Stimulated activated naive CD8-positive, alpha-beta T cell treated with anti-CD3 and anti-CD28 coated beads, Interleukin-15, amount 100 ng/mL, for 72 hours (primary cell): ENCODE results near the gene KLK13.
A peak's percentile ranks its signal among the peaks of the same experiment; 100 is the strongest.

Experiments
- ATAC-seq: fragments of 150-1000 bp; cut with Tn5 transposase; 2 replicates; pipeline ENCODE4 v1.10.0; 2021; ENCODE audit warnings: mild to moderate bottlenecking, moderate library complexity
- DNase-seq, 2 donors: peaks; one replicate each; pipeline ENCODE4 v3.0.0; 2021 to 2022
- H3K27ac Mint-ChIP-seq, 2 donors: one replicate each; pipeline ENCODE4 v1.8.0; 2022; ENCODE audit warnings: mild to moderate bottlenecking in 2 of 2, mixed read lengths in 2 of 2, moderate library complexity in 2 of 2
- H3K27me3 Mint-ChIP-seq: one replicate; pipeline ENCODE4 v1.8.0; 2022; ENCODE audit warnings: mixed read lengths
- H3K4me1 Mint-ChIP-seq: one replicate; pipeline ENCODE4 v1.8.0; 2022; ENCODE audit warnings: mild to moderate bottlenecking, mixed read lengths
- H3K4me3 Mint-ChIP-seq, 2 donors: one replicate each; pipeline ENCODE4 v1.8.0; 2022; ENCODE audit warnings: mild to moderate bottlenecking in 2 of 2, mixed read lengths in 2 of 2, moderate library complexity in 1 of 2
- H3K9me3 Mint-ChIP-seq, 2 donors: one replicate each; pipeline ENCODE4 v1.8.0; 2022; ENCODE audit warnings: mixed read lengths in 2 of 2

KLK13 gene

DNA sequence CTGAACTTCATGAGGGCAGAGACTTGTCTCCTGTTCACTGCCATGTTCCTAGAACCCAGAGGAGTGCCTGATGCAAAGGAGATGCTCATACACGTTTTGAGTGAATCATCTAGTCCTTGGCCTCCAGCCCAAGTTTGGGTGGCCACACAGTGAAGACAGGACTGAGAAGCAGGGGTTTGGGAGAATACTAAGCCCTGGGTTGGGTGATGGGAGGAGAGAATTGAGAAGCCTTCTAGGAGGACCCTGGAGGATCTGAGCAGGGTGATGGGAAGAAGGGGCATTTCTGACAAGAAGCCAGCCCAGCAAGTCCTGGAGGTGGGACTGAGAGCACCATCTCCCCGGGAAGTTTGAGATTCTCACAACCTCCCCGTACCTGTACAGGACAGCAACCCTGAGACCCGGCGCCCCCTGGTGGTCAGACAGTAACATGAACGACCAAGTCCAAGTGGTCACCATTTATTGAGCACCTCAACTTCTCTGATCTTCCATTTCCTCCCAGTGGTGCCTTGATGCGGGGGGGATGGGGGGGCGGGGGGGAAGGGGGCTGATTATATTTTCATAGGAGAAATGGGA, 32.4 kb upstream of the KLK13 start:
- no peak overlapping the region for H3K4me3 Mint-ChIP-seq

DNA sequence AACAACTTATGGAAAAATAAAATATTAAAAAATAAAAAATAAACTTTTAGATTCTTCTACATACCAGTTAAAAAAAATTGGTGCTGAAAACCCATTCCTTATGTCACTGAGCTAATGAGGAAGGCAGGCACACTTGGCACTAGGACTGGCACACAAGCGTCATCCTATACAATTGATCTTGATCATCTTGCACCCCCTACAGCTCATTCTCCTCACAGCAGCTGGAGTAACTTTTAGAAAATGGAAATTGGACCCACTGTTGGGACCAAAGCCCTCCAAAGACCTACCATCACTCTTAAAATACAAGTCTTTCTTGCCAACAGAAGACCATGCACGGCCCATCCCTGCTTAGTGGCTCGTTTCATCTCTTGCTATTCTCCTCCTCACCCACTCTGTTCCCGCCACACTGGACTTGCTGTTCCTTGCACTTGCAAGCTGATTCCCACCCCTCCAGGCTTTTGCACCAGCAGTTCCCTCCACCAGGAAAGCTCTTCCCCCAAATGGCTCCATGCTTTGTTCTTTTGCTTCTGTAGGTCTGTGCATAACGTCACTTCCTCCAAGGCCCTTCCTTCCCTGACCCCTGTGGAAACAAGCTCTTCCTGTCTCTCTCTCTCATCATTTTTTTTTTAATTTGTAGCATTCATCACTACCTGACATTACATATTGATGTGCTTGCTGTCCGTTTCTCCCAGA, 31.7 kb upstream of the KLK13 start:
- Mint-ChIP-seq H3K4me3 (no peak overlapping the region), H3K4me1 (peaks cover 37% of the 10 kb centered on the region), H3K9me3 (no peaks in the 10 kb centered on the region), H3K27me3 (no peaks in the 10 kb centered on the region), H3K27ac (no peak overlapping the region)
- DNase-seq (no peak), ATAC-seq (no peak)

More for the DNA sequence above, 32.4 kb upstream of the KLK13 start:
- peaks cover 37% of the 10 kb centered on the region for H3K4me1 Mint-ChIP-seq
- DNase-seq (peak; percentile 53 to 63), ATAC-seq (peak; percentile 69)
- H3K9me3 Mint-ChIP-seq: no peaks in the 10 kb centered on the region
- peak overlapping the region in 1 of 2 donors; percentile 29 for H3K27ac Mint-ChIP-seq
- H3K27me3 Mint-ChIP-seq: no peaks in the 10 kb centered on the region

DNA sequence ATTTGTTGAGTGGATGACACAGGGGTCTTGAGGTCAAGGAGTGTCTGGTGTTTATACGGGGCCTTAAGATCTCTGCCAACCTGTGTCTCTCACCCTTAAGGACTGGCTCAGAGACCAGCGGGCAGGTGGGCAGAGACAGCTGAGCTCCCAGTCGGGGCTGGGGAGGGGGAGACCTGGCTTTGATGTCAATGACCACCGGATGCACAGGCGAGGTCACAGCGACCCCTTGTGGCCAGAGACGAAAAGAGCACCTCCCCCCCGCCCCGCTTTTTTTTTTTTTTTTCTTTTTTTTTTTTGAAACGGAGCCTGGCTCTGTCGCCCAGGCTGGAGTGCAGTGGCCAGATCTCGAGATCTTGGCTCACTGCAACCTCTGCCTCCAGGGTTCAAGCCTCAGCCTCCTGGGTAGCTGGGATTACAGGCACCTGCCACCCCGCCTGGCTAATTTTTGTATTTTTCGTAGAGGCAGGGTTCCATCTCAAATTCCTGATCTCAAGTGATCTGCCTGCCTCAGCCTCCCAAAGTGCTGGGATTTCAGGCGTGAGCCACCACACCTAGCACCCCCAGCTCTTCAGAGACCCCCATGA, 29.9 kb upstream of the KLK13 start:
- H3K4me1 Mint-ChIP-seq: peaks cover 34% of the 10 kb centered on the region
- no peak overlapping the region for H3K4me3 Mint-ChIP-seq
- H3K27me3 Mint-ChIP-seq: no peaks in the 10 kb centered on the region
- no peak for DNase-seq
- H3K9me3 Mint-ChIP-seq: no peaks in the 10 kb centered on the region
- no peak for ATAC-seq
- H3K27ac Mint-ChIP-seq: no peak overlapping the region

DNA sequence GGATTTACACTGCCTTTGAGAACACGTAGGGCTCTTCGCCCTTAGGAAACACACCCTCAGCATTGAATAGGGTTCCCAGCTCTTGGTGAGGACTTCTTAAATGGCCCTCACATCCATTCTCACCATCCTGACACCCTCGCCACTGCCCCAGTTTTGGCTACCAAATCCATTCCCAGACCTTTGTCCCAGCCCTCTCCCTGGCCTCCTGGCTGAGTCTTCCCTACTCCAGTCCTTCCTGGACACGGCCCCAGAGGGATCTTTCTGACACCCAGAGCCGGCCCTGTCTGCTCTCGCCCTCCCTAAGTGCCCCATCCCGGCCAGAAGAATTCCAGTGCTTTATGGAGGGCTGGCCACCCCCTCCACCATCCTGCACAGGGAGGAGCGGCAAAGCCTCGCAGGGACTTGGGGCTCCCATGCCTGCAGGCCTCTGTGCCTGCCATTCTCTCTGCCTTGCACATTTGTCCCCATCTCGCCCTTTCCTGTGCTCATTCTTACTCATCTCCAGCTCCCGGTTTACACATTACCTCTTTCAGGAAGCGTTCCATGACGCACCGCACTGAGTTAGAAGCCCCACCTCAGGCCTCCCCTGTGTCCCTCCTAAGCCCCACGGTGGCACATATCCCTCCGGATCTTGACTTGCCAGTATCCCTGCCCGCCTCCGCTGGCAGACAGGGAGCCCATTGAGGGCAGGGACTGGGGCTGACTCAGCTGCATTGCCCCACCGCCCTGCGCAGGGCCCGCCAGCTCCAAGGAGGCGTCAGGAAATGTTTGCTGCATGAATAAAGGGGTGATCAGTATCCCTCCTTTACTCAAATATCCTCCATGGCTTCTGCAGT, 28.8 kb upstream of the KLK13 start:
- Mint-ChIP-seq H3K27me3 (no peaks in the 10 kb centered on the region), H3K27ac (peak overlapping the region in 1 of 2 donors; percentile 93), H3K4me3 (no peak overlapping the region), H3K4me1 (peaks cover 25% of the 10 kb centered on the region), H3K9me3 (no peaks in the 10 kb centered on the region)
- ATAC-seq (no peak), DNase-seq (no peak)

DNA sequence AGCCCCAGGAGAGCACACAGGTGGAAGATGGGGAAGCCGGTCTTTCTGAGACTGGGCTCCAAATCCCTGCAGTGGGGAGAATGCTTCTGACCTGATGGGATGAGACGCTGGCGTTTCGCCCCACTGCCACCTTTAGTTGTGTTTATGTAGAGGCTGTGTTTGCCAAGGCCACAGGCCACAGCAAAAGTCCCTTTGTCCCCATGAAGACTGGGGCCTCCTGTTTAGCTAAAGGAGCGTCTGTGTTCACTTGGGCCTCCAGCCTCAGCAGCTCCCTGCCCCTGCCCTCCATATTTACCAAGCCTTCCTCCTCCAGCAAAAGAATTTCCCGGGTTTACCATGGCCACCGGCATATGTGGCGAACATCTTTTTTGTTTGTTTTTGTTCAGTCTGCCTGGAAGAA, 28.2 kb upstream of the KLK13 start:
- no peak for ATAC-seq
- H3K4me3 Mint-ChIP-seq: no peak overlapping the region
- no peaks in the 10 kb centered on the region for H3K27me3 Mint-ChIP-seq
- H3K4me1 Mint-ChIP-seq: peaks cover 25% of the 10 kb centered on the region
- peak overlapping the region in 1 of 2 donors; percentile 93 for H3K27ac Mint-ChIP-seq
- no peak for DNase-seq
- no peaks in the 10 kb centered on the region for H3K9me3 Mint-ChIP-seq

DNA sequence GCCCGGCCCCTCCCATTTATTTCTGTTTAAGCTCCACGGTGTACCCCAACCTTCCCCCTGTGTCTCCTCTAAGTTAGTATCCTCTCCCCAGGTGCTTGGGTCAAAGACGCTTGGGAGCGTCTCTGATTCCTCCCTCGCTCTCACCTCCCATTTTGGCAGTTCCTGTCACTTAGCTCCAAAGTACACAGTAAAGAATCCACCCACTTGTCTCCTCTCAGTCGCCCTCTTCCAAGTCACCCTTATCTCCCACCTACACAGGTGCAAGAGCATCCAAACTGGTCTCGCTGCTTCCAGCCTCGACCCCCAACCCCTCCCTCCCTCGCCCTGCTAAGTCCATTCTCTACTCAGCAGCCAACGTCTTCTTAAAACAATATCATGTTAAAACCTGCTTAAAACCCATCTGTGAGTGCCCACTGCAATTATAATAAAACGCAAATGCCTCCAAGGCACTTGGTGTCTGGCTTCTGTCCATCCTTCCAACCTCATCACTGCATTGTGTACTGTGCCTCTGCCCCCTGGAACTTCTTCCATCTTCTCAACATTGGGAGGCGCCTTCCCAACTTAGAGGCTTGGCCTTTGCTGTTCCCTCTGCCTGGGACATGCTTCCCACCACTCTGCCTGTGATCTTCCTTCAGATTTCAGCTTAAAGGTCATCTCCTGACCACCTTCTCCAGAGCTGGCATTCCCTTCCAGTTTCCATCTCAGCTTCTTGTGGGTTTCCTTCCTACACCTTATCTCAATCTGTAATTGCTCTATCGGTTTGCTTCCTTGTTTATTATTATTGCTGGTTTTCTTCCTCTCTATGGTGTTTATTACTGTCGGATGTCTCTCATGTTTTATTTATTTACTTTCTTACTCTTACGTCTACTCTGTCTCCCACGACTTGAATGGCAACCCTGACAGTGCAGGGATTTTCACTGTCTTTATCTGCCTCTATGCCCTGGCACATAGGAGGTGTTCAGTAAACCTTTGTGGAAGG, 27.3 kb upstream of the KLK13 start:
- H3K27me3 Mint-ChIP-seq: no peaks in the 10 kb centered on the region
- no peak for DNase-seq
- peaks cover 18% of the 10 kb centered on the region for H3K4me1 Mint-ChIP-seq
- no peak overlapping the region for H3K4me3 Mint-ChIP-seq
- H3K27ac Mint-ChIP-seq: peak overlapping the region; percentile 0 to 34
- no peaks in the 10 kb centered on the region for H3K9me3 Mint-ChIP-seq
- ATAC-seq: no peak

DNA sequence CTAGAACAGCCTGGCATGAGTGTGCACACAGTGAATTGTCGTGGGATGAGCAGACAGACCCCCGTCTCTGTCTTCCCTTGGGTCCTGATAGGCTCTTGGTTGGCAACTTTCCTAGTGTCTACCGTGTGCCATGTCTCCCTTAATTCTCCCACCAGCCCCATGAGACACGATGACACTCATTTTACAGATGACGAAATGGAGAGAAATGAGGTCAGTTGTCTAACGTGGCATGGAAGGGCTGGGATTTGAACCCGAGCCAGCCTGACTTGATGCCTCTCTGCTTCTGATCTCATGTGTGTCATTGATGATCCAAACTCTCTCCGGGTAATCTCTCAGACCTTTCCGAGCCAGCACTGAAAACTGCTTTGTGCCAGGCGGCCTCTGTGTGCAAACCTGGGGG, 26.2 kb upstream of the KLK13 start:
- Mint-ChIP-seq H3K4me3 (no peak overlapping the region), H3K27me3 (no peaks in the 10 kb centered on the region), H3K9me3 (no peaks in the 10 kb centered on the region), H3K4me1 (peaks cover 10% of the 10 kb centered on the region), H3K27ac (peak overlapping the region in 1 of 2 donors; percentile 8)
- ATAC-seq: no peak
- DNase-seq: no peak

DNA sequence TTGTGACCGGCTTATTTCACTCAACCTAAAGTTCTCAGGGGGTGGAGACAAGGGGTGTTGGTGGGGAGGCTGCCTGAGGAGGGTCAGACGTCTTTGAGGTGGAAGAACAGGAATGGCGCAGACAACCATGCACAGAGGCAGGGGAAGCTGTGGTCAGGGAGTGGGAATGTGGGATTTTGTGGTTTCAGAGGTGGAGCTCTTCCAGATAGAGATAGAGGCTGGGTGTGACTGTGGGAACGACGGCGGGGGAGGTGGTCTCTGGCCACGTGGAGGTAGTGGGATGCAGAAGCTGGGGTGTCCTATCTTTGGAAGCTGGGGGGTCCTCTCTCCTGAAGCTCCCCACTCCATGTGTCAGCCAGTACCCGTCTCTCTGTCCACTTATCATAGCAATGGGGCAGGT, 25.6 kb upstream of the KLK13 start:
- Mint-ChIP-seq H3K9me3 (no peaks in the 10 kb centered on the region), H3K27ac (no peak overlapping the region), H3K27me3 (no peaks in the 10 kb centered on the region), H3K4me1 (peaks cover 10% of the 10 kb centered on the region), H3K4me3 (no peak overlapping the region)
- DNase-seq: no peak
- no peak for ATAC-seq

DNA sequence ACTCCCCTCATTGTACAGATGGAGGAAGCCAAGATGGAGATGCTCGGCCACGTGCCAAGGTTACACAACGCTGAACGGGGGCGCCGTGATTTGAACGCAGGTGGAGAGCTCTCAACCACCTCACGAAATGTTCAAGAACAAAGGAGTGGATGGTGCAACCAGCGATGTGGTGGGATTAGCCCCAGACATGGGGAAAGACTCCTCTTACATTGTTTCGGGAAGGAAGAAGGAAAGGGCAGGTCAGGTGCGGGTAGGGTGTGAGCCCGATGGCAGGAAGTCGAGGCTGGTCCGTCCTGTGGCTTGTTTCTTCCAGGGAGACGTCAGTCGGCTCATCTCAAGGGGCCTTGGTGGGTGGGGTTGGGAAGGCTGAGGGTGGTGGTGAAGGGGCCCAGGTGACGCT, 24.9 kb upstream of the KLK13 start:
- Mint-ChIP-seq H3K27me3 (no peaks in the 10 kb centered on the region), H3K4me3 (no peak overlapping the region), H3K9me3 (no peaks in the 10 kb centered on the region), H3K4me1 (peaks cover 10% of the 10 kb centered on the region), H3K27ac (peak overlapping the region in 1 of 2 donors; percentile 69)
- no peak for DNase-seq
- no peak for ATAC-seq

DNA sequence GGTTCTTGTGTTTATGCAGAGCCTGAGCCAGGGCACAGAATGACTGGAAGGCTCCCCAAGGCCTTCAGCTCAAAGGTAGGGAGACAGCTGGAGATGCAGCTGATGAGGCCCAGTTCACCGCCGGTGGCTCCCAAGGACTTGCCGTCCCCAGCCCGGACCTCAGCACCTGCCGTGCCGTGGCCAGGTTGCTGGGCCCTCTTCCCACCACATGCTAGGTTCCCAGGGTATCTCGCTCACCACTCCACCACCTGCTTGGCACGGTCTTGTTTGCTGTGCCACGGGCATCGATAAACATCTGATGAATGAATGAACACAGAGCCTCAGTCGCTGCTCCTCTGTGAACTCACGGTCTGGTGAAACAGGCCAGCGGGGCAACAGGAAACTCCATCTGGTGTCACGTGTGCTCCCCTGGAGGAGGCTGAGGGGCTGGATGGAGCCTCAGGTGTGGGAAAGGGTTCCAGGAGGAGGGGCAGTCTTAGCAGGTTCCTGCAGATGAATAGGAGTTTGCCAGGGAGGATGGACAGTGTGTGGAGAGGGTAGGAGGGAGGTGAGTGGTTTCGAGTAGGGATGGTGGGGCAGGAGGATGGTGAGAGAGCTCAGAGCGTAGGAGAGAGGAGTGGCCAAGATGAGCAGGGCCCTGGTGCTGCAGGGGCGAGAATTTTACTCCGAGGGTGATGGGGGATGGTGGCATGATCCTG, 21.4 kb upstream of the KLK13 start:
- H3K9me3 Mint-ChIP-seq: no peaks in the 10 kb centered on the region
- no peaks in the 10 kb centered on the region for H3K4me1 Mint-ChIP-seq
- ATAC-seq (no peak), DNase-seq (no peak)
- H3K27me3 Mint-ChIP-seq: peaks cover 16% of the 10 kb centered on the region
- H3K4me3 Mint-ChIP-seq: no peak overlapping the region
- H3K27ac Mint-ChIP-seq: no peak overlapping the region

DNA sequence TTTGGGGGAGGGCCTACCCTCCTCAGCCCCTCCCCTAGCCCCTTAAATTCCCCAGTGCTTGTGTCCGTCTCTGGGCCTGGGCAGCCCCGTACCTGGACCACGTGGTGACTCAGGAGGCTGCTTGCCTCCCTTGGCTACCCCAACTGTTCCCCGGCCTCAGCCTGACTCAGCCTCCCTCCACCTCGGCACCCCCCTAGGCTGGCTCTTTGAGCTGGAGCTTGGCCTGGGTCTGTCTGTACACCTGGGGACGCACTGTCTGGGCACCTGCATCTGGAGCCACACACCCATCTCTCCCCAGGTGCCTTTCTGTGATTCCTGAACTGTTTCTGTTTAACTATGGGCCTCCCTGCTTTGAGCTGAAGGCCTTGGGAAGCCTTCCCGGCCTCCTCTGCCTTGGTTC, 19.6 kb upstream of the KLK13 start:
- H3K4me3 Mint-ChIP-seq: no peak overlapping the region
- ATAC-seq: no peak

DNA sequence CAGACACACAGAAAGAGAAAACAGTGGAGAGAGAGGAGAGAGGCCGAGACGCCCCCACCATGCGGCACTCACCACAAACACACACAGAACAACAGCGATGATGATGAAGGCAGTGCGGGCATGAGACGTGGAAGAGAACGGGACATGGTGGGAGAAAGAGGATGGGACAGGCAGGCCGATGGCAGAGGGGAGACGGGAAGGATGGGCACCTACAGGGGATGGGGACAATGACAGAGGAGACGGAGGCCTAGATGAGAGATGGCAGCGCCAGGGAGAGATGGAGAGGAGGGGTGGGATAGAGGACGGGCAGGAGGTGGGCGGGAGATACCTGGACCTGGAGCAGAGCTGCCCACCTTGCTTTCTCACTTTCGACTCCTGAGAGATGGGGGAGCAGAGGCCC, 18.9 kb upstream of the KLK13 start:
- ATAC-seq (no peak), DNase-seq (no peak)
- Mint-ChIP-seq H3K27me3 (peaks cover 16% of the 10 kb centered on the region), H3K4me3 (no peak overlapping the region), H3K4me1 (no peaks in the 10 kb centered on the region), H3K9me3 (no peaks in the 10 kb centered on the region), H3K27ac (no peak overlapping the region)

More for the DNA sequence above, 19.6 kb upstream of the KLK13 start:
- Mint-ChIP-seq H3K4me1 (no peaks in the 10 kb centered on the region), H3K27ac (no peak overlapping the region), H3K27me3 (peaks cover 16% of the 10 kb centered on the region), H3K9me3 (no peaks in the 10 kb centered on the region)
- no peak for DNase-seq

DNA sequence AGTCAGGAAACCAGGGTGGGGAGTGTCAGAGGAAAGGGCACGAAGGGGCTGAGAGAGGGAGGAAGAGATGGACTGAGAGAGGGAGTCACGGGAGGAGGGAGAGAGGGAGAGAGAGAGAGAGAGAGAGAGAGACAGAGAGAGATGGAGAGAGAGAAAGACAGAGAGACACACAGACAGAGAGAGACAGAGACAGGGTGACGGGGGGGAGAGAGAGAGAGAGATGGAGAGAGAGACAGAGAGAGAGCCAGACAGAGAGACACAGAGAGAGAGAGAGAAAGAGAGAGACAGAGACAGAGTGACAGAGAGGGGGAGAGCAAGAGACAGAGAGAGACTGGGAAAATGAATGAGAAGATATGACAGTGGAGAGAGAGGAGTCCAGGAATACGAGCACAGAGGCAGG, 18.3 kb upstream of the KLK13 start:
- DNase-seq (no peak), ATAC-seq (no peak)
- H3K27ac Mint-ChIP-seq: peak overlapping the region in 1 of 2 donors; percentile 1
- H3K9me3 Mint-ChIP-seq: no peaks in the 10 kb centered on the region
- peaks cover 16% of the 10 kb centered on the region for H3K27me3 Mint-ChIP-seq
- no peak overlapping the region for H3K4me3 Mint-ChIP-seq
- no peaks in the 10 kb centered on the region for H3K4me1 Mint-ChIP-seq

DNA sequence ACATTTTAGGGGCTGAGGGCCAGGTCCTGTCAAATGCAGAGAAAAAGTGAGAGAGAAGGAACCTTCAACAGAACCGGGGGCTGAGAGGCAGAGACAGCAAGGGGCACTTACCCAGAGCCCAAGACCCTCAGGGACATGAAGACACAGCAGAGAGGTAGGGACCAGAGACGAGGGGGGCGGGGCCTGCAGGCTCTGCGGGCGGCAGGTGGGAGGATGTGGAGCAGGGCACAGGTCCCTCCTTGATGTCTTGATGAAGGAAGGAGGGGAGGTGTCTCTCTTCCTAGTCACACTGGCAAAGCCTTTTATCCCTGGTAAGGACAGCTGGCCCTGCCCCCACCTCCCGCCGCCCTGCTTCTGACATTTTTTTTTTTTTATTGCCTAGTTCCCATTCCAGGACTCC, 17.7 kb upstream of the KLK13 start, which contains the start of gene KLK14:
KLK14 (minus strand) TSS at position 277 of the 400 bp plus-strand sequence; CDS start at position 4, 273 bp downstream.
- H3K9me3 Mint-ChIP-seq: no peaks in the 10 kb centered on the region
- ATAC-seq: no peak
- H3K27me3 Mint-ChIP-seq: peaks cover 16% of the 10 kb centered on the region
- H3K27ac Mint-ChIP-seq: peak within 1 kb of the TSS; percentile 1 to 30
- H3K4me1 Mint-ChIP-seq: no peaks in the 10 kb centered on the region
- H3K4me3 Mint-ChIP-seq: no peak within 1 kb of the TSS
- DNase-seq: no peak
